Measurements from ENCODE around the gene ERC1.
"Not testable (repeated sequence)": the region's sequence is repeated elsewhere in the genome, so short reads cannot be mapped to it uniquely, and the experiment has no call there.

Gene ERC1

DNA sequence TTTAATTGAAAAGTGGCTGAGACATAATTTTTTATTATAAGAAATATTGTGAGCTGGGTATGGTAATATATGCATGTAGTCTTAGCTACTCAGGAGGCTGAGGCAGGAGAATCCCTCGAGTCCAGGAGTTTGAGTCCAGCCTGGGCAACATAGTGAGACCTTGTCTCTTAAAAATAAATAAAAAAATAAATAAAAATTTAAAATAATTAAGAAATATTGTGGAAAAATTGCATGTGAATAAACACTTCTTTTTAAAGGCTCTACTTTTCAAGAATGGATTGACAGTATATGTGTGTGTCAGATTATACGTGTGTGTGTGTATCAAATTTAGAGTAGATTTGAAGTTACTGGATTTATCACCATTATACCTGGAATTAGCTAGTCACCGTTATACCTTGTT, 43.2 kb downstream of the ERC1 start:
- no peak for DNase-seq

DNA sequence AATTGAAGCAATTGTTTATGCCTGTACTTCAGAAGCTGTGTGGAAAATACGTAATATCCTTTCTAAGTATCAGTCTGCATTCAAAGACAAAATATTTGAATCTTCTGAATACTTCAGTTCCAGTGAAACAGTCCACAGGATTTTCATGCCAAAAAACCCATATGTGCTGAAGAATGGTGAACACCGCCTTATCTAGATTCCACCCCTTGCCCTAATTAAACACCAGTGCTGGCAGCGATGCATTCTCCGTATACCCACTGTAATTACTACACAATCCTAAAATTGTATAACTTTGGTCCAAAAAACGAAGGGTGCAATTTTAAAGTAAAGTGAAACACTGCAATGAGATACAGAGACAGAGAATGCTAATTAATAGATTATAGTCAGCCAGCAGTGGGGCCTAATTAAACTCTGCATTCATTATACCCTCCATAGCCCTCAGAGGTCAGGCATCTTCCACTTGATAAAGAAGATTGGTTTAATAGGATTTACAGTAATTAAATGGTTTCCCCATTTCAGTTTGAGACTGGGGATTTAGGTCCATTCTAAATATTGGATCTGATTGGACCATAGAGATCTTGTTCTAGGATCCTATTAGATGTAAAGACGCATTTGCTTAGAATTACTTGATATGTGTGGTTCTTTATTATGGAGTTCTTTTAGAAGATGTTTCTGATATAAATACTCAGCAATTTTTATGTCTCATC, 43.9 kb downstream of the ERC1 start:
- no peak for DNase-seq

DNA sequence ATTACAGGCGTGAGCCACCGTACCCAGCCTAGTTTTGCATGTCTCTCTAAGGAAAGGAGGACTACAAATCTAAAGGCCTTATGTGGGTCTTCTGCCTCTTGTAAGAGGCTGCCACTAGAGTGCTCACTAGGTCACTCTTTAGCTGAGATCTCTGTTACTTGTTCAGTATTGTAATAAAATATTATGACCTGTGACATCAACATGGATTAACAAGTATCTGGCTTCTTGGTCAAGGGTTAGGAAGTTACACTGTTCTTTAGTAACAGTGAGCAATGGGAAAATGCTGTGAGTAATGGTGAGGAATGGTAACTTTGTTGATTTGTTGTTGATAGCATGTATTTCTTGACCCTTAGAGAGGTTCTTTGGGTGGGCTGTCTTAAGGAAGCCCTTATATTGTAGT, 50.5 kb downstream of the ERC1 start:
- DNase-seq, result no peak

DNA sequence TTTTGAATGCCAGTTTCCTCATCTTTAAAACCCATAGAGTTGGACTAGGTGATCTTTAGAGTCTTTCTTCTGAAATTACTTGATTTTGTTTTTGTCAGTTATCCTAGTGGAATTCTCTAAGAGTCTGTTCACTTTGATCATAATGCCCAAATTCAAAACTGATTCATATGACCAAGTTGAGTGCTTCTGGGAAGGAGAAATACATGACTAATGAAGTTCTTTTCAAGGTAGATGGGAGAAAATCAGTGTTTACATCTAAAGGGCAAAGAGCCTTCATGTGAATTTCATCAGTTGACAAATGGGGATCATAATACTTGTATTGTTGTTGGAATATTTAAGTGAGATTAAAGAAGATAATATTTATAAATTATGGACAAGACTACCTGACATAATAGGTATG, 53.2 kb downstream of the ERC1 start:
- DNase-seq, result peak; percentile 22

DNA sequence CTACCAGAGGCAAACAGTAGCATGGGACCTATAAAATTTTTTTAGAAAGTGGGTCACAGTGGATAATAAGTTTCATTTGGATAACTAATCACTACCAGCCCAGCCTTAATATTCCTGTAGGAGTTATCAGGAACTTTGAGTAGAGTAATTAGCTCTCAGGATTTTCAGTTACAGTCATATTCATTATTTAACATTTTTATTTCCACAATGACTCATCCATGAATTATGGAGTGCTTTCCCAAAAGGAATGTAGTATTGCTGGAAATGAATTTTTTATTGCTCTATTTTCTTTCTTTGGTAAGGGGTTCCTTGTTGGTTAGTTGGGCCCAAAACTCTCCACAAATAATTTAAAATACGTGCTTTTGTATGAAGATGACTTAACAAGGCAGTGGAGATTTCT, 53.7 kb downstream of the ERC1 start:
- DNase-seq, result peak; percentile 75

DNA sequence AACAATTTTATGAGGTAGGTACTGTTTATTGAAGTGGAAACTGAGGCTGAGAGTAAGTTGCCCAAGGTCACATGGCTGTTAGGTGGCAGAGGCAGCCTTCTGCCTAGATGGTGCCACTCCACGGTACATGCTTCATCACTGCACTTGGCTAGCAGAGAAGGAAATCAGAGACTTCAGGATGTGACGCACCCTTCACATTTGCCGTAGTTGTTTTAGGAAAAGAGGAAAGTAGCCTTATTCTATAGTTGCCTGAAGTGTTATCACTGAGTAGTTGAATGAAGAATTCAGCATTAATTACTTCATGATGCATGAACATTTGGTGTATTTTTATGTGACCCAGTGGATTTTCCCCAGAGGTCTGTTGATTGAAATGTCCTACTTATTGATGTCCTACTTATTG, 55.7 kb downstream of the ERC1 start:
- DNase-seq, result no peak

DNA sequence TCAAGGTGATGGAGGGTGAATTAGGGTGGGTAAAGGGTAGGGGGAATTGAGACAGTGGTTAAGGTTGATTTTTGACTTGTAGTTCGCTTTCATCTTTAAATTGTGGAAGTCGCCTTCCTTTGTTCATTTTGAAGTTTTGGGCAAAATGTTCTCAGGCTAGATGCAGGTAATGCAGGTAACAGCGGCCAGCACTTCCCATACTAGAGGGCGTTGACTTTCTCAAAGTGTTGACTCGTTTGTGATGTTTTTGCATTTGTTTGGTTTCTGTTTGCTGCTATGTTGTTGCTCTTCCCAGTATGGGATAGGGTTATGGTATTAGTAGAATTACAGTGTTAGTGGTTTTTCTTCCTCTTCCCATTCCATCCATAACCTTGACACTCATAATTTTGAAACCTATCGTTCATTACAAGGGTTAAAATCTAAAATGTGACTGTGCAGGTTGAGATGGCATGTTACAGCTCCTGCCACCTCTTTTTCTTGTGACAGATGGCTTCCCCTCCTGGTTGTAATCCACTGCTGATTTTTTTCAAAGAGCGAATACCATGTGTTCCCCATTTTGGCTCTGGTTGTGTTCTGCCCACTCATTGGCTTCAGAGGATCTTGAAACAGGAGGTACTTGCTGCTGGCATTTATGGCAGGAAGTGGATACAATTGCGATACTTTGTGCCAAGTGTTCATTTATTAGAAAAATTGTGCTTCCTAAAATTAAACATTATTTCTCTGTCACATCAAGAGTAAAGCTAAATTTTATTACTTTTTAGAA, 57.1 kb downstream of the ERC1 start:
- DNase-seq, result peak; percentile 6

DNA sequence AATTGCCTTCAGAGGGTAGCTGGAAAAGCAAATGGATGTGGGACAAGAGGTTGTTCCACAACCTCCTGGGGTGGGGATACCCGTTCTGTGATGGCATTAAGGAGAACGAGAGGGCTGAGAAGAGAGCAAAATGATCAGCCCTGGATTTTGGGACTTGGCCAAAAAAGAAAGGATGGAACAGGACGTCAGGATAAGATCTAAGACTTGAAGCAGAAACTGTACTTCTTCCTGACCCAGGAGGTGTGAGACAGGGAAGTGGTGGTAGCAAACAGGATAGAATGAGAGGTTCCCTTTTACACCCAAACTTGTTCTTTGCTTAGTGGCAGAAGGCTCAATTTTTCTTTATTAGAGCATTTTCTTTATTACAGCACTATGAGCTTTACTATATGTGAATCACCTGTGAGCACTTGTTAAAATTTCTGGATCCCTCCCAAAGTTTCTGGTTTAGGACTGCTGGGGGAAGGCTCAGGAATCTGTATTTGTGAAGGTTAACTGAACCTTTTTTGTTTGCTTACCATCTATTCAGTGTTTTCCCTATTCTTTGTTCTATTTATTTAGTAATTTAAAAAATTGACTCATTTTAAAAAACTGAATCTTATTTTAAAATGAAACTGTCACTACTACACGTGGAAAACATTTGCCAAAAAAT, 59.2 kb downstream of the ERC1 start:
- no peak for DNase-seq

DNA sequence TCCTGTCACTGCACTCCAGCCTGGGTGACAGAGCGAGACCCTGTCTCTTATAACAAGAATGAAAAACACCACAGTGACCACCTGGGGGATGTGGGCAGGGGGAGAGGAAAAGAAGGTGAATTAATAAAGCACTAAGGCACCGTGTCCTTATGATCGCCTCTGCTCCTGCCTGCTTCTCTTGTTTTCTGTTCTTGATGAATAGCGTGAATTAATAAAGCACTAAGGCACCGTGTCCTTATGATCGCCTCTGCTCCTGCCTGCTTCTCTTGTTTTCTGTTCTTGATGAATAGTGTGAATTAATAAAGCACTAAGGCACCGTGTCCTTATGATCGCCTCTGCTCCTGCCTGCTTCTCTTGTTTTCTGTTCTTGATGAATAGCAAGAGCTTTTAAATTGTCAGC, 60.6 kb downstream of the ERC1 start:
- not testable (repeated sequence) for DNase-seq

DNA sequence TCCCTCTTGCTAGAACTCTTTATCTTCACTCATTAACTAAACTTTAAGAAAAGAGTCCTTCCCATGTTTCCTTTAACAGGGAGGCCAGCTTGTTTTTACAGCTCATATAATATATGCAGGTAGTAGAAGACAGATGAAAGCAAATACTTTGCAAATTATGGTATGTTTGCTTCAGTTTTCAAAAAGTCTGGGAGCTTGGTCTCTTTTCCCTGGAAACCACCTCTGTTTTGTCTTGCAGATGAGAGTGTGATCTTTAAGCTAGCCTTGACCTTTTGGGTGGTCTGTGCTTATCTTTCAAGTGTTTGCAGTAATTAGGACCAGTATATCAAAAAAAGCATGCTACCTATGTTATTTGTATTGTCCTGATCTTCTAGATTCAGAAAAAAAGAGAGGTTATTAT, 62.7 kb downstream of the ERC1 start:
- DNase-seq, result no peak

DNA sequence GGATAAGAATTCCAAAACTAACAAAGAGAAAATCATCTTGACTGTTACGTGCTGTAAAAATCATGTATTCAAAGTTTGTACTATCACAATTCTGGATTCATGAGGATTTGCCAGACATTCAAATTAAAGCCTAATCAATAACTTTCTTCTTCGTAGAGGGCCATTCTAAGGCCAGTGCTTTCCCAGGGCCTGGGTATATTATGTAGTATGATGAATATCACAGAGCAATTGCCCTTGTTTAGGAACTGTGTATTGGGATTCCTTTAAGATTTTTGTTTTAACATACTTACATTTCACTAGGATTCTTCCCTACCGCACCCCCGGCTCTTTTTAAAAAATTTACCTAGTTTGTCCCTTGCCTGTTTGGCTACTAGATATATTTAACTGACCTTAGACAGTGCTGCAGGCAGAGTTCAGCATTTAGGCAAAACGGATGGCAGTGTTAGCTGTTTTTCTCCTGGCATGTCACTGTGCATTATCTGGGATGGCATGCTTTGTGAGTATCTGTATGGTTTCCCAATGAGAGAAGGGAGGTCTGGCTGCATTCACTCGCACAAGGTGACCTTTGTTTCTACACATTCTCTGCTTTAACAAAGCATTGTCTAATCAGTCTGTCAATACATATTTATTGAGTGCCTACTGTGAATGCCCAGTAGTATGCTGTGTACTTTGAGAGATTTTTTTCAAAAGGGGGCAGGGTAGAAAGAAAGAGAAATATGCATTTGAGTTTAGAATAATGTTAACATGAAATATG, 63.3 kb downstream of the ERC1 start:
- no peak for DNase-seq

DNA sequence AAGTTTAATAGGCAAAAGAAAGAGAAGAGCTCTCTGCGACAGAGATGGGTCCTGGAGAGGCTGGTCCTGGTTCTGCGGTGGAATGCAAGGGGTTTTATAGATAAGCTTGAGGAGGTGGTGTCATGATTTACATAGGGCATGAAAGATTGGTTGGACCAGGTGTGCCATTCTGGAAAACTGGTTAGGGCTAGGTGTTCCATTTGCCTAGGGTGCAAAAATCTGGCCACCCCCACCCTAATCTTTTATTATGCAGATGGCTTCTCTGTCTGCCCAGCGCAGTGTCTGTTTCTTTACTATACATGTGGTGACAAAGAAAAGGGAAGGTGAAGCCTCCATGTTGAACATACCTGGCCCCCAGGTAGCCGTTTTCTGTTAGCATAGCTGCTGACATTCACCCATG, 65.4 kb downstream of the ERC1 start:
- no peak for DNase-seq

DNA sequence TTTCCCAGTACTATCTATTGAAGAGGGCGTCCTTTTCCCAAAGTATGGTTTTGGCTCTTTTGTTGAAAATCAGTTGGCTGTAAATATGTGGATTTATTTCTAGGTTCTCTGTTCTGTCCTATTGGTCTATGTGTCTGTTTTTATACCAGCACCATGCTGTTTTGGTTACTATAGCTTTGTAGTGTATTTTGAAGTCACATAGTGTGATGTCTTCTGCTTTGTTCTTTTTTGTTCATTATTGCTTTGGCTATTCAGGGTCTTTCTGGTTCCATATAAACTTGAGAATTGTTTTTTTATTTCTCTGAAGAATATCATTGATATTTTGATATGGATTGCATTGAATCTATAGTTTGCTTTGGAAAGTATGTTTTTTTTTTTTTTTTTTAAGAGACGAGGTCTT, 67.4 kb downstream of the ERC1 start:
- DNase-seq, result no peak

DNA sequence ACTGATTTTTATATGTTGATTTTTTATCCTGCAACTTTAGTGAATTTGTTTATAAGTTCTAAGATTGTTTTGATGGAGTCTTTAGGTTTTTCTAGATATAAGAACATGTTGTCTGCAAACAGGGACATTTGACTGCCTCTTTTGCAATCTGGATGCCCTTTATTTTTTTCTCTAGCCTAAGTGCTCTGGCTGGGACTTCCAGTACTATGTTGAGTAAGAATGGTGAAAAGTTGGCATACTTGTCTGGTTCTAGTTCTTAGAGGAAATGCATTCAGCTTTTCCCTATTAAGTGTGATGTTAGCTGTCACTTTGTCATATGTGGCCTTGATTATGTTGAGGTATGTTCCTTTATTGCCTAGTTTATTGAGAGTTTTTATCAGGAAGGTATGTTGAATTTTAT, 68.1 kb downstream of the ERC1 start:
- DNase-seq, result no peak

DNA sequence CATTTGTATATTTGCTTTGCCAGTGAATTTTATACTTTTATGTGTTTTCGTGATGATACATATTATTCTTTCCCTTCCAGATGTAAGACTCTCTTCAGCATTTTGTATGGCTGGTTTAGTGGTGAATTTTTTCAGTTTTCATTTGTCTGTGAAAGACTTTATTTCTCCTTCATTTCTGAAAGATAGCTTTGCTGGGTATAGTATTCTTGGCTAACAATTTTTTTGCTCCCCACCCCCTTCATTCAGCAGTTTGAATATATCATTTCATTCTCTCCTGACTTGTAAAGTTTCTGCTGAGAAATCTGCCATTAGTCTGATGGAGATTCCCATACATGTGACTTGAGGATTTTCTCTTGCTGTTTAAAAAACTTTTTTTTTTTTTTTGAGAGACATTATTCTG, 72.8 kb downstream of the ERC1 start:
- DNase-seq, result no peak

DNA sequence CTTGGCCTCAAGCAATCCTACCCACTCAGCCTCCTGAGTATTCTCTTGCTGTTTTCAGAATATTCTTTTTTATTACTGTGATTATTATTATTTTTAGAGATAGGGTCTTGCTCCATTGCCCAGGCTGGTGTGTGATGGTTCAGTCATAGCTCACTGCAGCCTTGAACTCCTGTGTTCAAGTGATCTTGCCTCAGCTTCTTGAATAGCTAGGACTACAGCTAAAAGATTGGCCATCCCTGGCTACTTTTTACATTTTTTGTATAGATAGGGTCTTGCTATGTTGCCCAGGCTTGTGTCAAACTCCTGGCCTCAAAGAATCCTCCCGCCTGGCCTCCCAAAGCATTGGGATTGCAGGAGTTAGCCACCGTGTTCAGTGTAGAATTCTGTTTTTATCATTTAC, 73.3 kb downstream of the ERC1 start:
- DNase-seq, result no peak

DNA sequence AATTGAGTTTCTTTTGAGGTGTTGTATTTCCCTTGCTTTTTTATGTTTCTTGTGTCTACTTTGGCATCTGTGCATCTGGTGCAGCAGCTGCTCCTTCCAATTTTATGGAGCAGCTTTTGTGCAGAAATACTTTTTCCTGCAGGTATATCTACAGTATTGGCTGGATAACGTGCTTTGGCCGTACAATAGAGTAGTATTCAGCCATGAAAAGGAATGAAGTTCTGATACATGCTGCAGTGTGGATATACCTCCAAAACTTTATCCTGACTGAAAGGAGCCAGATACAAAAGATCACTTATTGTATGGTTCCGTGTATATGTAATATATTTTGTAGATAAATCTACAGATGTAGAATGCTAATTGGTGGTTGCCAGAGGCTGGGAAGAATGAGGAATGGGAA, 74.6 kb downstream of the ERC1 start:
- DNase-seq, result no peak

DNA sequence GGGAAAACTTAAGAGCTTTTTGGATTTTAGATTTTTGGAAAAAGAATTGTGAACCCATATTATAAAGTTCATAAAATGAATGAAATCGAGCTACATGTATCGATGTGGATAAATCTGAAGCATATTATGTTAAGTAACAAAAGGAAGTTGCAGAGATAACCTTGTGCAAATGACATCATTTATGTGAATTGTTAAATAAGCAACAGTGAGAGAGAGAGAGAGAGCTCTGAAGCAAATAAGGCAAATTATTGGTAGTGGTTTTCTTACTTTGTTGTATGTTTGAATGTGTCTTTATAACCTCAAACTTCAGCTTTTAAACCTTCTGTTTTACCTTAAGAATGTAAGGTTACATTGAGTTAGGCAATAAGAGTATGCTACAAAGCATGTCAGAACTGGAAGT, 78.8 kb downstream of the ERC1 start:
- no peak for DNase-seq

DNA sequence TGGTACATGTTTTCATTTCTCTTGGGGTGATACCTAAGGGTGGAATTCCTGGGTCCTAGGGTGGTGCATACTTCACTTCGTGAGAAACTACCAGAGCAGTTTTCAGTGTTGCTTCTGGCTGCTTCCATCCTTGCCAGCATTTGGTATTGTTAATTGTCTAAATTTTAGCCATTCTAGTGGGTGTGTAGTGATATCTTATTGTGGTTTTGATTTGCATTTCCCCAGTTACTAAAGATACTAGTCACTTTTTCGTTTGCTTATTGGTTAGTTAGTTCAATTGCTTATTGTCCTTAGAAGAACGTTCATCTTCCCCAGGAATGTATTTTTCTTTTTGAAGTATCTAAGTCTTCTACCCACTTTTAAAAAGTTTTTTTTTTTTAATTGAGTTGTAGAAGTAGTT, 80.2 kb downstream of the ERC1 start:
- no peak for DNase-seq

DNA sequence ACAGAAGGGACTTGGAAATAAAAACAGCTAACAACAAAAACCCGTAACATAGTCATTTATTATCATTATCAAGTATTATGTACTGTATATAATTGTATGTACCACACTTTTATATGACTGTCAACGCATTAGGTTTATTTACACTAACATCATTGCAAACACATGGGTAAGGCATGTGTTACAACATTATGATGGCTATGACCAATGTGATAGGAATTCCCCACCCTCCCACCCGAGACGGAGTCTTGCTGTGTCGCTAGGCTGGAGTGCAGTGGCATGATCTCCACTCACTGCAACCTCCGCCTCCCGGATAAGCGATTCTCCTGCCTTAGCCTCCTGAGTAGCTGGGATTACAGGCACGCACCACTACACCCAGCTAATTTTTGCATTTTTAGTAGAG, 82.6 kb downstream of the ERC1 start:
- DNase-seq, result peak; percentile 22

DNA sequence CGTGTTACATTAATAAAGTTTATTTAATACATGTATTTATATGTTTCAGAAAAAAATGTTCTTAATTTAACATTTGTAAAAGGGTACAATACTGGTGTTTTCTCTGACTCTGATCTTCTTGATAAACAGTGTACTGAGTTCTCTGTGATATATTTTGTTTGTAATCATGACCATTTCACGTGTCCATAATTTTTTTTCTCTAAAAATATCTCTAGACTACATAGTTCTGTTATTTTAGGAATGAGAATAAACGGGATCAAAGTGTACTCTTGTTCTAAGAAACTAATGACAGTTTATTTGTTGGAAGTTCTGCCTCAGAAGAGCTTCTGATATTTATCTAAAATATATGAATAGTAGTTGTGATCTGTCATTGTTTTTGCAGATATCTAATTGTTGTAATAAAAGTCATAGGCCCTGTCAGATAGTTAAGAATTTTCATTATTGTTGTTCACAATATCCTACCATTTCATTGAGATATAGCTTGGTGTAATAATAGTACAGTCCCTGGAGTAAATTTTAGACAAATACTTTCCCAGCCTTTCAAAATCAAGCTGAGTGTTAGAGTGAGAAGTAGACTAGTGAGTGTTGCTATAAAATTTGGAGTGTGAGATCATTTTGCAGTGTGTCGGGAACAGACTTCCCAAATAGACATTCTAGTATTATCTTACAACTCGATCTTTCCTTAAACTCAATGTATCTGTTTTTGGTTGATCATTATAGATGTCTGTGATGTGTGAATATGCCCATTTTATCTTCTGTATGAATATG, 86.2 kb downstream of the ERC1 start:
- no peak for DNase-seq

DNA sequence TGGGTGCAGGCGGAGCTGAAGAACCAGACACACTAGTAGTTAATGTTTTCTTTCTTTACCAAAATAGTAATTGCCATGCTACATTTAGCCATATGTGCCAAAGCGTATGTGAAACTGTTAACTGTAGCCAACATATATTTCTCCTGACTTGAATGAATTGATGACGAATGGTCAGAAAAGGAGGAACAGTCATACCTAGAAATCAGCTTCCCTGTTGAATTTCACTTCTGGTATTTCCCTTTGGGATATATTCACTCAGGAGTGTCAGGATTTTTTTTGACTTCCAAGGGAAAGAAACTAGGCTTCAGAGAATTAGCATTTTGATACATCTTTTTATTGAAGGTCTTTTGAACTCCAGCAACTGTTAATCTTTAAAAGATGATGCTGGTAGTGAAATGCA, 87.0 kb downstream of the ERC1 start:
- no peak for DNase-seq
